Activated CD4-positive, alpha-beta memory T cell treated with anti-CD3 and anti-CD28 coated beads, Interleukin-2, amount 10 ng/mL, durations not matched to agents 7 days and 5 days (primary cell): Measurements from ENCODE around the gene C5orf15. TPM values are rescaled to one million over a fixed set of nuclear protein-coding genes. Genes with fewer than 3 reads are reported as not detected.

ENCODE experiments used
- CTCF ChIA-PET: fragments of 350-600 bp; sonication (Branson Sonifier 250); formaldehyde crosslinking; loops from one replicate; lab custom pipeline; 2021; ENCODE audit warnings: antibody characterized with exemption, inconsistent platforms; lab: Charles Lee
- POLR2A ChIA-PET: fragments of 350-600 bp; sonication (Branson Sonifier 250); formaldehyde crosslinking; loops from one replicate; lab custom pipeline; 2021; ENCODE audit warnings: antibody characterized with exemption; lab: Charles Lee
- DNase-seq: peaks from one replicate; pipeline ENCODE4 v3.0.0-alpha.2; 2020
- H3K27ac Mint-ChIP-seq: one replicate; pipeline ENCODE4 v1.8.0; 2021; ENCODE audit warnings: mild to moderate bottlenecking, mixed read lengths
- H3K27me3 Mint-ChIP-seq: one replicate; pipeline ENCODE4 v1.8.0; 2021; ENCODE audit warnings: mixed read lengths
- H3K36me3 Mint-ChIP-seq: one replicate; pipeline ENCODE4 v1.8.0; 2021; ENCODE audit warnings: low read depth, mixed read lengths
- H3K4me1 Mint-ChIP-seq: one replicate; pipeline ENCODE4 v1.8.0; 2021; ENCODE audit warnings: mixed read lengths
- H3K4me3 Mint-ChIP-seq: one replicate; pipeline ENCODE4 v1.8.0; 2021; ENCODE audit warnings: mild to moderate bottlenecking, mixed read lengths
- H3K9me3 Mint-ChIP-seq: one replicate; pipeline ENCODE4 v1.8.0; 2021; ENCODE audit warnings: mixed read lengths
- total RNA-seq, 2 experiments: library from RNA; stranded (reverse); gene quantifications; one replicate each; pipeline ENCODE4 v1.2.3, GENCODE V29; 2021

C5orf15 gene
- total RNA-seq, 2 experiments from 2014 or later, result 24.4 to 27.7 TPM

DNA sequence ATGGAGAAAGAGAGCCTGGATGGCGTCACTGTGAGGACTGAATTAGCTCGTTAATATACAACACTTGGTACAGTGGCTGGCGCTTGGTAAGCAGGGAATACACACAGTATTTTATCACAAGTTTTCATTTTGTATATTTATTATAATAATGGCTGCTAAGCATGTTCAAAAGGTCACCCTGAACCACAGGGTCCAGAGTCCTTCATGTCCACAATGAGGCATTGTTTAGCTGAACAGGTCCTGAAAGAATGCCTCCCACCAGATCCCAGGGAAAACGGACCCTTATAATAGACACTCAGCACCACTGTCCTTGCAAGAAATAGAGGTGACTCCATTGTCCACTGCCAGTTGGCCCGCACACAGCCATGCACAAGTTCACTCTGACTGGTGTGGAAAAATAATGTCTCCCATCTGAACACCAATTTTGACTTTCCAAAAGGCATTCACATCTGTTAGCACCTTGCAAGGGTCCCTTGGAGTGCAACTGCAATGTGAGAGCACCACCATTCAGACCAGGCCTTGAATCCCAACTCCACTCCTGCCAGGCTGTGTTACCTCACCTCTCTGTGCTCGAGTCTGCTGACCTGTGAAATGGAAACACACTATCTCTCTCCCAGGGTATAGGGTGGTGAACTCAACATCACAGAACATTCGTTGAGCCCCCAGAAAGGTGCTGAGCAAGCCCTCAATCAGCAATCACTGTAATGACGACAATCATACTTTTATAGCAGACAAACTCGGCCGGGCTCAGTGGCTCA is 32.5 kb upstream of the C5orf15 start:
- ChIA-PET POLR2A (no interaction called here), CTCF (interaction anchor here (1.3 kb wide), 1 partner anchor 21 kb away, joined by 4 read pairs; no protein-coding TSS in a partner anchor)

DNA sequence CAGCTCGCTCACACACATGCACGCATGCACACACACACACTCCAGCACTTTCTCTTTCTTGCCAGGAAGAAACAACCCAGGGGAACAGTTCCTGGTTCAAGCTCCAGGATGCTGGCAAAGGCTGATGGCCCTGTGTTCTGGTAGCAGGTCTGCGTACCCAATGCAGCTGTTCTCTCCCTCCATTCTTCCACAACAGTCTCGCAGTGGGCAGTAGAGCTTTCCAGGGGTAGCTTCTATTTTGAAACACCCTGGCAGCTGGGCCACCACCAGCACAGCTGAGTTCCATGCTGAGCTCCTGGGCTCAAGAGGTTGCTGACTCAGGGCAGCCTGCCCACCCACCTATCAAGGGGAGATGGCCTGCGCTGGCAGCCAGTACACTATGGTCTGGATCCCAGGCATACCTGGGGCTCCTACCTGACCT is 31.7 kb upstream of the C5orf15 start:
- peaks cover 57% of the 10 kb centered on the region for H3K4me1 Mint-ChIP-seq
- no peak for DNase-seq
- POLR2A ChIA-PET, result interaction anchor here (1.0 kb wide), 1 partner anchor 11 kb away, joined by 3 read pairs; no protein-coding TSS in a partner anchor
- no peaks in the 10 kb centered on the region for H3K9me3 Mint-ChIP-seq
- H3K27ac Mint-ChIP-seq, result no peak overlapping the region
- CTCF ChIA-PET, result interaction anchor here (1.3 kb wide), 1 partner anchor 20 kb away, joined by 4 read pairs; no protein-coding TSS in a partner anchor
- peaks cover 16% of the 10 kb centered on the region for H3K36me3 Mint-ChIP-seq
- no peak overlapping the region for H3K4me3 Mint-ChIP-seq
- no peaks in the 10 kb centered on the region for H3K27me3 Mint-ChIP-seq

More for the DNA sequence above, 32.5 kb upstream of the C5orf15 start:
- H3K27ac Mint-ChIP-seq, result no peak overlapping the region
- no peak for DNase-seq
- no peak overlapping the region for H3K4me3 Mint-ChIP-seq
- no peaks in the 10 kb centered on the region for H3K27me3 Mint-ChIP-seq
- H3K9me3 Mint-ChIP-seq, result no peaks in the 10 kb centered on the region
- peaks cover 18% of the 10 kb centered on the region for H3K36me3 Mint-ChIP-seq
- peaks cover 57% of the 10 kb centered on the region for H3K4me1 Mint-ChIP-seq

DNA sequence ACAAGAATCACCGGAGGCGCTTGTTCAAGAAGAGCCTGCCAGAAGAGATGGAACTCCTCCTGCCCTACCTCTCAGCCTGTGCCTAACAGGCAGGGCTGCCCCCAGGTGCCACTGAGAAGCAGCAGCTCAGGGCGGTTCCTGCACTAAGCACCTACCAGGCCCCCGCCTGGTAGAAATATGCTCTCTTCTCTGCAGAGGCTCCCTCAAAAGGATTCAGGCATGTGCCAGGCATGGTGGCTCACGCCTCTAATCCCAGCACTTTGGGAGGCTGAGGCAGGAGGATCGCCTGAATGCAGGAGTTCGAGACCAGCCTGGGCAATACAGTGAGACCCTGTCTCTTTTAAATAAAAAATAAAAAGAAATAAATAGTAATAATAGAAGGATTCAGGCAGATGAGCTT is 30.4 kb upstream of the C5orf15 start:
- Mint-ChIP-seq H3K36me3 (peaks cover 16% of the 10 kb centered on the region), H3K4me3 (no peak overlapping the region), H3K27ac (no peak overlapping the region), H3K9me3 (no peaks in the 10 kb centered on the region), H3K4me1 (peaks cover 62% of the 10 kb centered on the region), H3K27me3 (no peaks in the 10 kb centered on the region)
- DNase-seq, result no peak
- ChIA-PET CTCF (interaction anchor here (2.7 to 5.1 kb wide), 2 partner anchors 11 to 18 kb away, joined by 14 to 54 read pairs; no protein-coding TSS in a partner anchor), POLR2A (interaction anchor here (1.0 to 1.8 kb wide), 2 partner anchors 17 to 32 kb away, joined by 3 to 4 read pairs; no protein-coding TSS in a partner anchor)

- Mint-ChIP-seq H3K9me3 (no peaks in the 10 kb centered on the region), H3K27me3 (no peaks in the 10 kb centered on the region), H3K4me3 (no peak overlapping the region), H3K36me3 (peaks cover 13% of the 10 kb centered on the region), H3K4me1 (peaks cover 61% of the 10 kb centered on the region), H3K27ac (peak overlapping the region; percentile 14)
- CTCF ChIA-PET, result interaction anchor here (0.7 to 5.1 kb wide), 4 partner anchors 11 to 29 kb away, joined by 3 to 54 read pairs (median 12); partner anchors contain the start of gene C5orf15
- no peak for DNase-seq
- POLR2A ChIA-PET, result interaction anchor here (1.0 to 1.8 kb wide), 2 partner anchors 17 to 31 kb away, joined by 3 to 4 read pairs; no protein-coding TSS in a partner anchor
These were observed 29.6 kb upstream of the C5orf15 start for GRCh38 chr5:133998042-133998441.

GRCh38 chr5:133996683-133997252 is 28.3 kb upstream of the C5orf15 start:
- no peak overlapping the region for H3K27ac Mint-ChIP-seq
- peaks cover 6% of the 10 kb centered on the region for H3K36me3 Mint-ChIP-seq
- no peaks in the 10 kb centered on the region for H3K27me3 Mint-ChIP-seq
- CTCF ChIA-PET, result interaction anchor here (0.6 to 5.1 kb wide), 7 partner anchors 9 to 729 kb away, joined by 3 to 54 read pairs (median 11); partner anchors contain the start of genes C5orf15 and VDAC1
- POLR2A ChIA-PET, result interaction anchor here (1.0 to 1.8 kb wide), 3 partner anchors 9 to 30 kb away, joined by 3 to 4 read pairs (median 3); no protein-coding TSS in a partner anchor
- H3K4me3 Mint-ChIP-seq, result no peak overlapping the region
- no peak for DNase-seq
- no peaks in the 10 kb centered on the region for H3K9me3 Mint-ChIP-seq
- peaks cover 48% of the 10 kb centered on the region for H3K4me1 Mint-ChIP-seq

- Mint-ChIP-seq H3K36me3 (peaks cover 9% of the 10 kb centered on the region), H3K9me3 (no peaks in the 10 kb centered on the region), H3K4me1 (peaks cover 44% of the 10 kb centered on the region), H3K4me3 (no peak overlapping the region), H3K27ac (no peak overlapping the region), H3K27me3 (no peaks in the 10 kb centered on the region)
- ChIA-PET CTCF (interaction anchor here (0.6 to 5.1 kb wide), 7 partner anchors 9 to 728 kb away, joined by 3 to 54 read pairs (median 11); partner anchors contain the start of genes C5orf15 and VDAC1), POLR2A (interaction anchor here (1.0 to 1.6 kb wide), 2 partner anchors 10 to 11 kb away, joined by 3 read pairs; no protein-coding TSS in a partner anchor)
- no peak for DNase-seq
These were observed 27.6 kb upstream of the C5orf15 start for GRCh38 chr5:133995883-133996563.

- Mint-ChIP-seq H3K27me3 (no peaks in the 10 kb centered on the region), H3K36me3 (peaks cover 13% of the 10 kb centered on the region), H3K9me3 (no peaks in the 10 kb centered on the region), H3K4me1 (peaks cover 40% of the 10 kb centered on the region), H3K4me3 (no peak overlapping the region), H3K27ac (no peak overlapping the region)
- DNase-seq, result no peak
- ChIA-PET CTCF (interaction anchor here (0.6 to 5.1 kb wide), 3 partner anchors 11 to 739 kb away, joined by 3 to 54 read pairs (median 11); partner anchors contain the start of gene VDAC1), POLR2A (no interaction called here)
These were observed 26.9 kb upstream of the C5orf15 start for GRCh38 chr5:133995341-133995740.

DNA sequence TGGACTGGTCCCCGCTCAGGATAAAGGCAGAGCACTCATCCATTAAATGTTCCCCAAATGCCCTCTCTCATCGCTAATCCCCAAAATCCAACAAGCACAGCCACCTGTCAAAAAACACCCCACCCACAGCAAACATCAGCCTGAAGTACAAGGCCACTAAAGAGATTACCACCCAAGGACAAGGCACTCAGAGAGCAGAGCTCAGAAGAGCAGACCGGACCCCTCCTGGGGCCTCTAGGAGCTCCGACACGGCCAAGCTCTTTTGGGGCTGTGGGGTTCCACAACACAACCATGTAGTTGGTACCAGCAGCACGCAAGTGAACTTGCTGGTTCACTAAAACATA is 26.5 kb upstream of the C5orf15 start:
- H3K36me3 Mint-ChIP-seq, result peaks cover 17% of the 10 kb centered on the region
- ChIA-PET CTCF (interaction anchor here (0.6 to 5.1 kb wide), 2 partner anchors 14 to 739 kb away, joined by 3 to 54 read pairs; no protein-coding TSS in a partner anchor), POLR2A (no interaction called here)
- DNase-seq, result no peak
- no peaks in the 10 kb centered on the region for H3K27me3 Mint-ChIP-seq
- H3K9me3 Mint-ChIP-seq, result no peaks in the 10 kb centered on the region
- peaks cover 36% of the 10 kb centered on the region for H3K4me1 Mint-ChIP-seq
- H3K27ac Mint-ChIP-seq, result no peak overlapping the region
- H3K4me3 Mint-ChIP-seq, result no peak overlapping the region

GRCh38 chr5:133994297-133994989 is 26.0 kb upstream of the C5orf15 start:
- no peaks in the 10 kb centered on the region for H3K27me3 Mint-ChIP-seq
- H3K27ac Mint-ChIP-seq, result no peak overlapping the region
- POLR2A ChIA-PET, result interaction anchor here (2.6 kb wide), 1 partner anchor 9 kb away, joined by 19 read pairs; no protein-coding TSS in a partner anchor
- no peak overlapping the region for H3K4me3 Mint-ChIP-seq
- H3K9me3 Mint-ChIP-seq, result no peaks in the 10 kb centered on the region
- peaks cover 31% of the 10 kb centered on the region for H3K4me1 Mint-ChIP-seq
- peaks cover 19% of the 10 kb centered on the region for H3K36me3 Mint-ChIP-seq
- CTCF ChIA-PET, result interaction anchor here (0.6 to 5.1 kb wide), 4 partner anchors 14 to 740 kb away, joined by 3 to 54 read pairs (median 11); no protein-coding TSS in a partner anchor
- DNase-seq, result no peak

DNA sequence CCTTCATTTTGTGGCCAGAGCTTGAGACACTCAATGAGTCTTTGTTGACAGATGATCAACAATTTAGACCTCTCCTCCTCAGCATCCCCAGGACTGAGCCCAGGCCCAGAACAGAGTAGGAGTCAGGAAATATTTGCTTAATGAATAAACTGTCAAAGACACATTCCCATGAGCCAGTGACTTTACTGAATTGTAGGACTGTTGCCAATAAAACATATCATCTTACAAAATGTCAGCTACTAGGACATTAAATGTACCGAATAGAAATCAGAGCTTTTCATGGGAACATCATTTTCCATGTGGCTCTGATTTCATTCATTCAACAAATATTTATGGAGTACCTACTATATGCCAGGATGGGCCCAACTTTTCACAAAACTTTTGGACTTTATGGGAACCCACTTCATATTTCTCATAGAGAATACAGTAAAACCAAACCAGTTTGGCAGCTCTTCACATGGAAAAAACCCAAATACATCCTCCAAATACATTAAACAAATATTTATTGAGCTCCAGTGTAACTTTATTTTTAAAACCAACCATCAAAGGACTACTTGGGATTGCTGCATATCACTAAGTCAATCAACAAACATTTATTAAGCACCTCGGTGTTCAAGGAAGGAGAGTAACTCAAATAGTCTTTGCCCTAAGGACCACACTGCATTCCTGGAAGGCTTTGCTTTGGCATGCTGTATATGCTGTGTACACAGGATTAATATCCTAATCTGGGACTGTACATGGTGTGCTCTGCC is 24.9 kb upstream of the C5orf15 start:
- no peak for DNase-seq
- H3K9me3 Mint-ChIP-seq, result no peaks in the 10 kb centered on the region
- no peak overlapping the region for H3K27ac Mint-ChIP-seq
- no peak overlapping the region for H3K4me3 Mint-ChIP-seq
- H3K4me1 Mint-ChIP-seq, result peaks cover 28% of the 10 kb centered on the region
- ChIA-PET CTCF (interaction anchor here (1.0 to 3.1 kb wide), 4 partner anchors 12 to 46 kb away, joined by 3 to 19 read pairs (median 4); no protein-coding TSS in a partner anchor), POLR2A (interaction anchor here (0.6 to 2.6 kb wide), 4 partner anchors 9 to 12 kb away, joined by 3 to 19 read pairs (median 4); no protein-coding TSS in a partner anchor)
- H3K36me3 Mint-ChIP-seq, result peaks cover 27% of the 10 kb centered on the region
- no peaks in the 10 kb centered on the region for H3K27me3 Mint-ChIP-seq
